Colonic mucosa (tissue), 4 donors: Measurements from ENCODE around the gene GAMT. TPM values are rescaled to one million over a fixed set of nuclear protein-coding genes. Genes with fewer than 3 reads are reported as not detected.

Source experiments
- DNase-seq: peaks from one replicate; pipeline ENCODE4 v3.0.0-alpha.2; 2020
- H3K27ac ChIP-seq: fragments of 200-600 bp; one replicate; pipeline ENCODE4 v1.8.0; 2021
- H3K27me3 ChIP-seq: fragments of 200-600 bp; one replicate; pipeline ENCODE4 v1.8.0; 2021
- H3K36me3 ChIP-seq: fragments of 200-600 bp; one replicate; pipeline ENCODE4 v1.8.0; 2021
- H3K4me1 ChIP-seq: fragments of 200-600 bp; one replicate; pipeline ENCODE4 v1.8.0; 2021; ENCODE audit warnings: mild to moderate bottlenecking
- H3K4me3 ChIP-seq: fragments of 200-600 bp; one replicate; pipeline ENCODE4 v1.8.0; 2021
- H3K9ac ChIP-seq, 2 donors: one replicate each; pipeline ENCODE4 v1.7.0; 2013; ENCODE audit warnings: control low read depth in 2 of 2, low read depth in 2 of 2, low read length in 2 of 2
- H3K9me3 ChIP-seq: fragments of 200-600 bp; one replicate; pipeline ENCODE4 v1.8.0; 2021
- intact Hi-C: fragments of 100-400 bp; cut with DNase I; formaldehyde crosslinking; loops from one replicate; pipeline ENCODE4 v1.14.1; 2022
- total RNA-seq, 2 donors: library from RNA; stranded (reverse); fragmentation: NEBNext Ultra II Directional in 1 of 2; extraction: Animal tissue kit (Norgen Biotek cat#: 25700) in 1 of 2; gene quantifications; one replicate each; pipeline ENCODE4 v1.2.1, GENCODE V29; 2021
- TF ChIP-seq, protein P1 (sequence below): fragments of 200-600 bp; IDR thresholded peaks from one replicate; pipeline ENCODE4 v1.8.0; 2022; ENCODE audit warnings: antibody characterized with exemption, mild to moderate bottlenecking
- donor health status: healthy.
- donor health status: DM: no; HTN: no; CAD: no.
- donor health status: DM: no; HTN: no; CAD: no.

The GAMT gene
- total RNA-seq, result 1 to 10 TPM; 3.3 to 3.7 TPM

DNA sequence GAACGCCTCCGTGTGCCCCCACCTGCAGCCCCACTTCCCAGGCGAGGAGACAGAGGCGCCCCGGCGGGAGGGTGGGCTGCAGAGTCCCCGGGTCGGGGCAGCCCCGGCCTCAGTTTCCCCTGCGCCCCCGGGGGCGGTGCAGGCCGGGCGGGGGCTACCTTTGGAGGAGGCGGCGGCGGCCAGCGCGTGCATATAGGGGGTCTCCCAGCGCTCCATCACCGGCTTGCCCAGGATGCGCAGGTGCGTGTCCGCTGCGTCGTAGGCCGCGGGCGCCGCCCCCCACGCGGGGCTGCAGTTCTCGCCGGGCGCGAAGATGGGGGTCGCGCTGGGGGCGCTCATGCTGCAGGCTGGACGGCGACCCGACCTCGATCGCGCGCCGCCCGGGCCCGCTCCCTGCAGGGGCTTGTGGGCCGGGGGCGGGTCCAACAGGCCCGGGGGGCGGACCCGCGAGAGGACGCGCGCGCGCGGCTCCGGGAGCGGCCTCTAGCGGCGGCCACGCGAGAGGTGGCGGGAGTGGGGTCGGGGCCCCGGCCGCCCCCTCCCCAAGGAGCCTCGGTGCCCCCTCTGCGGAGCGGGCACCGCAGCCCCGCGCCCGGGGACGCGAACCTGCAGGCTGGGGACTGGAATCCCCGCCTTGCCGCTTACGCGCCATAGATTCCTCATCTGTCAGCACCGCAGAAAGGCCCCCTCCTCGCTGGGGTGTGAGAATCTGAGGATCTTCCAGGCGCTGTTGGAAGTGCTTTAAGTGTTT, at the start of gene GAMT:
Gene GAMT (minus strand): TSS at position 405 of the 751 bp plus-strand sequence. CDS start 66 bp downstream, at position 339.
- H3K9me3 ChIP-seq, result no peaks in the 10 kb centered on the region
- peak within 1 kb of the TSS; percentile 40 to 78 for H3K9ac ChIP-seq
- intact Hi-C loops, result no loop called here
- peak within 1 kb of the TSS; percentile 41 for H3K4me3 ChIP-seq
- H3K27ac ChIP-seq, result no peak within 1 kb of the TSS
- no peak for DNase-seq
- H3K36me3 ChIP-seq, result no peaks in the 10 kb centered on the region
- peaks cover 5% of the 10 kb centered on the region for H3K4me1 ChIP-seq
- TF ChIP-seq, protein P1, sequence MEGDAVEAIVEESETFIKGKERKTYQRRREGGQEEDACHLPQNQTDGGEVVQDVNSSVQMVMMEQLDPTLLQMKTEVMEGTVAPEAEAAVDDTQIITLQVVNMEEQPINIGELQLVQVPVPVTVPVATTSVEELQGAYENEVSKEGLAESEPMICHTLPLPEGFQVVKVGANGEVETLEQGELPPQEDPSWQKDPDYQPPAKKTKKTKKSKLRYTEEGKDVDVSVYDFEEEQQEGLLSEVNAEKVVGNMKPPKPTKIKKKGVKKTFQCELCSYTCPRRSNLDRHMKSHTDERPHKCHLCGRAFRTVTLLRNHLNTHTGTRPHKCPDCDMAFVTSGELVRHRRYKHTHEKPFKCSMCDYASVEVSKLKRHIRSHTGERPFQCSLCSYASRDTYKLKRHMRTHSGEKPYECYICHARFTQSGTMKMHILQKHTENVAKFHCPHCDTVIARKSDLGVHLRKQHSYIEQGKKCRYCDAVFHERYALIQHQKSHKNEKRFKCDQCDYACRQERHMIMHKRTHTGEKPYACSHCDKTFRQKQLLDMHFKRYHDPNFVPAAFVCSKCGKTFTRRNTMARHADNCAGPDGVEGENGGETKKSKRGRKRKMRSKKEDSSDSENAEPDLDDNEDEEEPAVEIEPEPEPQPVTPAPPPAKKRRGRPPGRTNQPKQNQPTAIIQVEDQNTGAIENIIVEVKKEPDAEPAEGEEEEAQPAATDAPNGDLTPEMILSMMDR, result peak; percentile 30
- H3K27me3 ChIP-seq, result peaks cover 10% of the 10 kb centered on the region

DNA sequence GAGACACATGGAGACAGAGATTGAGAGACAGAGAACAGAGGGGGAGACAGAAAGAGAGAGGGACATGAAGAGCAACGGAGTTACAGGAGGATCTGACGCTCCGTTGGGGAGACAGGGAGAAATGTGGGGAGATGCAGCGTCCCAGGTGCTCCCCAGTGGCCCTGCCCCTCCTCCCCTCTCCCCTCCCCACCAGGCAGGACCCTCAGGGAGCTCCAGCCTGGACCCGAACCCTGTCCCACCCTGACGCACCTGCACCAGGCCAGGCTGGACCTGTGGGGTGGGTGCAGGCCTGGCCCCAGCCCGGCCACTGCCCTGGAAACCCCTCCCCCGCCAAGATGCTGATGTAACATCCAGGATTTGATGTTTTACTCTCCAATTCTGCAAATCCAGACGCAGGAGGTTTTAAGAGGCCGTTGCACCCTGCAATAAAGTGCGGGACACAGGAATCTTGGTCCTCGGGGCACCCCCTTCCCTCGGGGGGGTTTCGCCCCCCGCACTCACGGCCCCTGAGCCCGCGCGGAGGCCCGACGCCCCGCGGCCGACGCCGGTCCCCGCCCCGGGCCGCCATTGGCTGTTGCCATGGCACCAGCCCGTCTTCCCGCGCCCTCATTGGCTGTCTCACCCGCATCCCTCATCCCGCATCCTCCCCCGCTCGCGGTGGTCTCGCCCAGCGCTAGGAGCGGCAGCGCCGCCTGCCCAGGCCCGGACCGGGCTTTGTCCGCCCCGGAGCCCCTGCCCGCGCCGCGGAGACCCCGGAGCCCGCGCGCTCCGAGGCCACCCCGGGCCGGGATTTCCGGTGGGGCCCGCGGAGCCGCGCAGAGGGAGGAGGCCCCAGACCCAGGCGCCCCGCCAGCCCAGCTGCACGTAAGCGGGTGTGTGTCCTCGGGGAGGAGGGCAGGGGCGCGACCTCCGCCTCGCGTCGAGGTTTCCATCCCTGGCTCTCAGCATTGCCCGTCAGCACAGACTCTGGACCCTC, 48.4 kb upstream of the GAMT start, which contains the start of gene APC2:
Gene APC2 (plus strand): TSS at position 655 of the 976 bp plus-strand sequence. CDS start 2,881 bp downstream, outside the sequence.
- H3K36me3 ChIP-seq, result no peaks in the 10 kb centered on the region
- TF ChIP-seq, protein P1, result no peak
- intact Hi-C loops, result no loop called here
- H3K27ac ChIP-seq, result no peak within 1 kb of the TSS
- H3K9ac ChIP-seq, result no peak within 1 kb of the TSS
- no peaks in the 10 kb centered on the region for H3K9me3 ChIP-seq
- peaks cover 91% of the 10 kb centered on the region for H3K27me3 ChIP-seq
- no peak within 1 kb of the TSS for H3K4me3 ChIP-seq
- peaks cover 6% of the 10 kb centered on the region for H3K4me1 ChIP-seq
- no peak for DNase-seq

DNA sequence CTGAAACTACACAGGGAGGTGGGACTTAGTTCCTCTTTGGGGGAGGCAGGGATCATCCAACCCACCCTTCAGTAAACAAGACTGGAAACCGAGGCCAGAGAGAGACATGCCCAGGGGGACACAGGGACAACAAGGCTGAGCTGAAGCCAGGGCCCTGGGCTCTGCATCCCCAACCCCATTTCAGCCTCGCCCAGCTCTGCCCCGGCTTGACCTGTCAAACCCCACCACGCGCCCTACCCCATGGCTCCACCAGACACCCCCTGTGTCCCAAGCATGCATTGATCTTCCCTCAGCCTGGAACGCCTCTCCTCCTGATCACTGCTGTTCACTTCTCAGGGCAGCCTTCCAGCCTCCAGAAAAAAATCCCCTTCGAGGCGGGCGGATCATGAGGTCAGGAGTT, 46.6 kb upstream of the GAMT start:
- no peak for DNase-seq
- H3K36me3 ChIP-seq, result no peaks in the 10 kb centered on the region
- peaks cover 11% of the 10 kb centered on the region for H3K4me1 ChIP-seq
- no peak overlapping the region for H3K9ac ChIP-seq
- no peaks in the 10 kb centered on the region for H3K9me3 ChIP-seq
- no peak overlapping the region for H3K4me3 ChIP-seq
- TF ChIP-seq, protein P1, result no peak
- peaks cover 75% of the 10 kb centered on the region for H3K27me3 ChIP-seq
- intact Hi-C loops, result no loop called here
- H3K27ac ChIP-seq, result no peak overlapping the region

DNA sequence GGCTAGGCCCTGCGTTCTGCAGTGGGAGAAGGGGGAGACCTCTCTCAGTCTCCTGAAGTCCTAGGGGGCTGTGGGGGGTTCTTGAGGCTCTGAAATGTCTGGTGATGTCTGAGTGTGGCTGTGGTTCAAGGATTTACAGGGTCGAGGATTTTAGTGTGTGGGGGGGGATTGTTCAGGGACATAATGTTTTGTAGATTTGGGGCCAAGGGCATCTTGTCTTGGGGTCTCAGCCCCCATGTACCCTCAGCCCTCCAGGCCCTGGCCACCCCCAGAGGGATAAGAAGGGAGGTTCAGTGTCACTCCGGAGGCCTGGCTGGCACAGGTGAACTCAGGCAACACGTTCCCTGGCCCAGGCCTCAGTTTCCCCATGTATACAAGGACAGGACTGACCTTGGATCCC, 46.2 kb upstream of the GAMT start:
- H3K27me3 ChIP-seq, result peaks cover 70% of the 10 kb centered on the region

More for the DNA sequence above, 46.2 kb upstream of the GAMT start:
- H3K36me3 ChIP-seq, result no peaks in the 10 kb centered on the region
- no peak overlapping the region for H3K4me3 ChIP-seq
- TF ChIP-seq, protein P1, result no peak
- no peak for DNase-seq
- H3K27ac ChIP-seq, result no peak overlapping the region
- H3K4me1 ChIP-seq, result peaks cover 11% of the 10 kb centered on the region
- intact Hi-C loops, result no loop called here
- no peak overlapping the region for H3K9ac ChIP-seq
- no peaks in the 10 kb centered on the region for H3K9me3 ChIP-seq
